Activated CD4-positive, alpha-beta T cell treated with anti-CD3 and anti-CD28 coated beads, Interleukin-2, amount 10 ng/mL, durations not matched to agents 7 days and 5 days (primary cell): Measurements from ENCODE around the gene DNAH9. TPM values are rescaled to one million over a fixed set of nuclear protein-coding genes. Genes with fewer than 3 reads are reported as not detected.

Experiments
- CTCF ChIA-PET: fragments of 350-600 bp; sonication (Branson Sonifier 250); formaldehyde crosslinking; loops from one replicate; lab custom pipeline; 2021; ENCODE audit warnings: antibody characterized with exemption; lab: Charles Lee
- POLR2A ChIA-PET: fragments of 350-600 bp; sonication (Branson Sonifier 250); formaldehyde crosslinking; loops from one replicate; lab custom pipeline; 2021; ENCODE audit warnings: antibody characterized with exemption; lab: Charles Lee
- DNase-seq: peaks from one replicate; pipeline ENCODE4 v3.0.0-alpha.2; 2020
- H3K27ac Mint-ChIP-seq: one replicate; pipeline ENCODE4 v1.8.0; 2021; ENCODE audit warnings: mild to moderate bottlenecking, moderate library complexity, mixed read lengths
- H3K27me3 Mint-ChIP-seq: one replicate; pipeline ENCODE4 v1.8.0; 2021; ENCODE audit warnings: mixed read lengths
- H3K36me3 Mint-ChIP-seq: one replicate; pipeline ENCODE4 v1.8.0; 2021; ENCODE audit warnings: low read depth, mixed read lengths
- H3K4me1 Mint-ChIP-seq: one replicate; pipeline ENCODE4 v1.8.0; 2021; ENCODE audit warnings: mixed read lengths
- H3K4me3 Mint-ChIP-seq: one replicate; pipeline ENCODE4 v1.8.0; 2021; ENCODE audit warnings: mild to moderate bottlenecking, moderate library complexity, mixed read lengths
- H3K9me3 Mint-ChIP-seq: one replicate; pipeline ENCODE4 v1.8.0; 2021; ENCODE audit warnings: mixed read lengths
- total RNA-seq, 2 experiments: library from RNA; stranded (reverse); gene quantifications; one replicate each; pipeline ENCODE4 v1.2.3, GENCODE V29; 2021

Gene DNAH9
- total RNA-seq, 2 experiments from 2014 or later = not detected

GRCh38 chr17:11814655-11815262 lies 216.5 kb downstream of the DNAH9 start:
- Mint-ChIP-seq H3K36me3 (no peaks in the 10 kb centered on the region), H3K27ac (no peak overlapping the region), H3K9me3 (peaks cover 2% of the 10 kb centered on the region), H3K4me1 (no peaks in the 10 kb centered on the region), H3K27me3 (no peaks in the 10 kb centered on the region), H3K4me3 (no peak overlapping the region)
- POLR2A ChIA-PET = no interaction called here
- DNase-seq = no peak
- CTCF ChIA-PET = no interaction called here

GRCh38 chr17:11816409-11816808 lies 218.1 kb downstream of the DNAH9 start:
- H3K9me3 Mint-ChIP-seq = peaks cover 2% of the 10 kb centered on the region
- H3K27me3 Mint-ChIP-seq = no peaks in the 10 kb centered on the region
- ChIA-PET CTCF (no interaction called here), POLR2A (no interaction called here)
- no peak for DNase-seq
- no peaks in the 10 kb centered on the region for H3K36me3 Mint-ChIP-seq
- no peak overlapping the region for H3K4me3 Mint-ChIP-seq
- no peaks in the 10 kb centered on the region for H3K4me1 Mint-ChIP-seq
- no peak overlapping the region for H3K27ac Mint-ChIP-seq

- no peaks in the 10 kb centered on the region for H3K27me3 Mint-ChIP-seq
- POLR2A ChIA-PET = no interaction called here
- H3K4me1 Mint-ChIP-seq = no peaks in the 10 kb centered on the region
- no peaks in the 10 kb centered on the region for H3K36me3 Mint-ChIP-seq
- CTCF ChIA-PET = no interaction called here
- peaks cover 11% of the 10 kb centered on the region for H3K9me3 Mint-ChIP-seq
- DNase-seq = no peak
- H3K27ac Mint-ChIP-seq = no peak overlapping the region
- H3K4me3 Mint-ChIP-seq = no peak overlapping the region
Measured at GRCh38 chr17:11823862-11824261, 225.6 kb downstream of the DNAH9 start.

- H3K27me3 Mint-ChIP-seq = no peaks in the 10 kb centered on the region
- H3K4me3 Mint-ChIP-seq = no peak overlapping the region
- peaks cover 12% of the 10 kb centered on the region for H3K9me3 Mint-ChIP-seq
- no peak for DNase-seq
- no peaks in the 10 kb centered on the region for H3K36me3 Mint-ChIP-seq
- POLR2A ChIA-PET = no interaction called here
- CTCF ChIA-PET = no interaction called here
- H3K27ac Mint-ChIP-seq = no peak overlapping the region
- no peaks in the 10 kb centered on the region for H3K4me1 Mint-ChIP-seq
Measured at GRCh38 chr17:11825572-11826209, 227.4 kb downstream of the DNAH9 start.

GRCh38 chr17:11832401-11833137 lies 234.3 kb downstream of the DNAH9 start:
- Mint-ChIP-seq H3K27ac (no peak overlapping the region), H3K27me3 (no peaks in the 10 kb centered on the region), H3K4me3 (no peak overlapping the region), H3K36me3 (no peaks in the 10 kb centered on the region), H3K4me1 (no peaks in the 10 kb centered on the region), H3K9me3 (peaks cover 7% of the 10 kb centered on the region)
- CTCF ChIA-PET = no interaction called here
- POLR2A ChIA-PET = interaction anchor here (0.5 kb wide), 1 partner anchor 504 kb away, joined by 3 read pairs; no protein-coding TSS in a partner anchor
- DNase-seq = no peak

GRCh38 chr17:11836508-11836907 lies 238.2 kb downstream of the DNAH9 start:
- no peaks in the 10 kb centered on the region for H3K27me3 Mint-ChIP-seq
- H3K4me3 Mint-ChIP-seq = no peak overlapping the region
- H3K36me3 Mint-ChIP-seq = no peaks in the 10 kb centered on the region
- H3K27ac Mint-ChIP-seq = no peak overlapping the region
- peaks cover 6% of the 10 kb centered on the region for H3K9me3 Mint-ChIP-seq
- POLR2A ChIA-PET = no interaction called here
- no peaks in the 10 kb centered on the region for H3K4me1 Mint-ChIP-seq
- DNase-seq = no peak
- CTCF ChIA-PET = no interaction called here

GRCh38 chr17:11840052-11840451 lies 241.8 kb downstream of the DNAH9 start:
- Mint-ChIP-seq H3K27me3 (no peaks in the 10 kb centered on the region), H3K9me3 (peaks cover 3% of the 10 kb centered on the region), H3K36me3 (no peaks in the 10 kb centered on the region), H3K27ac (no peak overlapping the region), H3K4me1 (no peaks in the 10 kb centered on the region), H3K4me3 (no peak overlapping the region)
- ChIA-PET CTCF (no interaction called here), POLR2A (no interaction called here)
- no peak for DNase-seq

- no peak for DNase-seq
- POLR2A ChIA-PET = no interaction called here
- Mint-ChIP-seq H3K4me1 (no peaks in the 10 kb centered on the region), H3K27me3 (no peaks in the 10 kb centered on the region), H3K27ac (no peak overlapping the region), H3K36me3 (no peaks in the 10 kb centered on the region), H3K9me3 (peaks cover 3% of the 10 kb centered on the region), H3K4me3 (no peak overlapping the region)
- CTCF ChIA-PET = no interaction called here
Measured at GRCh38 chr17:11840831-11841230, 242.6 kb downstream of the DNAH9 start.

GRCh38 chr17:11848330-11848729 lies 250.1 kb downstream of the DNAH9 start:
- Mint-ChIP-seq H3K9me3 (peaks cover 14% of the 10 kb centered on the region), H3K4me3 (no peak overlapping the region), H3K36me3 (no peaks in the 10 kb centered on the region), H3K4me1 (no peaks in the 10 kb centered on the region), H3K27me3 (no peaks in the 10 kb centered on the region), H3K27ac (no peak overlapping the region)
- no peak for DNase-seq
- CTCF ChIA-PET = no interaction called here
- POLR2A ChIA-PET = no interaction called here

- peaks cover 15% of the 10 kb centered on the region for H3K9me3 Mint-ChIP-seq
- no peak overlapping the region for H3K27ac Mint-ChIP-seq
- no peaks in the 10 kb centered on the region for H3K27me3 Mint-ChIP-seq
- no peak for DNase-seq
- ChIA-PET CTCF (no interaction called here), POLR2A (no interaction called here)
- no peaks in the 10 kb centered on the region for H3K4me1 Mint-ChIP-seq
- H3K4me3 Mint-ChIP-seq = no peak overlapping the region
- H3K36me3 Mint-ChIP-seq = no peaks in the 10 kb centered on the region
Measured at GRCh38 chr17:11852231-11852630, 254.0 kb downstream of the DNAH9 start.

- ChIA-PET CTCF (no interaction called here), POLR2A (no interaction called here)
- H3K27ac Mint-ChIP-seq = no peak overlapping the region
- H3K9me3 Mint-ChIP-seq = peaks cover 15% of the 10 kb centered on the region
- DNase-seq = no peak
- H3K4me3 Mint-ChIP-seq = no peak overlapping the region
- H3K27me3 Mint-ChIP-seq = no peaks in the 10 kb centered on the region
- no peaks in the 10 kb centered on the region for H3K4me1 Mint-ChIP-seq
- H3K36me3 Mint-ChIP-seq = no peaks in the 10 kb centered on the region
Measured at GRCh38 chr17:11852912-11853311, 254.6 kb downstream of the DNAH9 start.

GRCh38 chr17:11853321-11854151 lies 255.3 kb downstream of the DNAH9 start:
- Mint-ChIP-seq H3K4me3 (no peak overlapping the region), H3K4me1 (no peaks in the 10 kb centered on the region), H3K27me3 (no peaks in the 10 kb centered on the region), H3K27ac (no peak overlapping the region), H3K9me3 (peaks cover 17% of the 10 kb centered on the region), H3K36me3 (no peaks in the 10 kb centered on the region)
- ChIA-PET CTCF (no interaction called here), POLR2A (no interaction called here)
- DNase-seq = no peak

- H3K9me3 Mint-ChIP-seq = peaks cover 15% of the 10 kb centered on the region
- DNase-seq = no peak
- no peak overlapping the region for H3K4me3 Mint-ChIP-seq
- no peak overlapping the region for H3K27ac Mint-ChIP-seq
- ChIA-PET POLR2A (no interaction called here), CTCF (no interaction called here)
- no peaks in the 10 kb centered on the region for H3K36me3 Mint-ChIP-seq
- no peaks in the 10 kb centered on the region for H3K4me1 Mint-ChIP-seq
- no peaks in the 10 kb centered on the region for H3K27me3 Mint-ChIP-seq
Measured at GRCh38 chr17:11855306-11855705, 257.0 kb downstream of the DNAH9 start.
